Activated T-cell treated with anti-CD3 and anti-CD28 coated beads for 4 hours (primary cell): ENCODE data around the gene ZSWIM1.

ENCODE experiments used
- DNase-seq: peaks from one replicate; pipeline ENCODE4 v3.0.0-alpha.2; 2020

The ZSWIM1 gene

GRCh38 chr20:45933266-45934045, 52.4 kb downstream of the ZSWIM1 start:
- DNase-seq, result peak; percentile 26

GRCh38 chr20:45934046-45934585, 53.1 kb downstream of the ZSWIM1 start:
- no peak for DNase-seq
